ENCODE data around the gene DNAH14.
"Not testable (repeated sequence)": the region's sequence is repeated elsewhere in the genome, so short reads cannot be mapped to it uniquely, and the experiment has no call there.

The DNAH14 gene

GRCh38 chr1:225277445-225277844 lies 348.0 kb downstream of the DNAH14 start:
- no peak for DNase-seq

DNA sequence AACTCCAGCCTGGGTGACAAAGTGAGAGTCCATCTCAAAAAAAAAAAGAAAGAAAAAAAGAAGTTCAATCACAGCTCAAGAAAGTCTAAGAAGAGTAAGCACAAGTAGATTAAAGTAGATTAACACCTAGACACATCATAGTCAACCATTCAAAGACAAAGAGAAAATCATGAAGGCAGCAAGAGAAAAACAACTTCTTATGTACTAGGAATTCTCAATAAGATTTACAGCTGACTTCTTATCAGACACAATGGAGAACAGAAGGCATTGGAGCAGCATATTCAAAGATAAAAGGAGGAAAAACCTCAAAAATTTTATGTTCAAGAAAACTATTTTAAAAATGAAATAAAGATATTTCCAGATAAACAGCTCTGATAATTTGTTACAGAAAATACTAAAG lies 351.1 kb downstream of the DNAH14 start:
- DNase-seq = no peak

DNA sequence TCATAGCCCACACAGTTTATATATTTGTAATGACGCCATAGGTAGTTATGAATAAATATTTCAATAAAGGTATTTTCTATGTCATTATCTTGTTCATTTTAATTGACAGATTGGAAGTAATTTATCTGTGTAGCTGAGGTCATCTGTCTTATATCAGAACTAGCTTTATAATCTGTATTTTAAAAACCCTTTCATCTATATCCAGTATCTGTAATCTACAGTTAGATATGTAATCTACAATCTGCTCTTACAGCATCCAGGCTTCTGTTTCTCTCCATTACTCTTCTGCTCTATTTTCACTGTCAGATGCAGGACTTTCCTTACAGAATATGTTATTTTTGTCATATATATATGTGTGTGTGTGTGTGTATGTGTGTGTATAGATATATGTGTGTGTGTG lies 360.8 kb downstream of the DNAH14 start:
- no peak for DNase-seq

DNA sequence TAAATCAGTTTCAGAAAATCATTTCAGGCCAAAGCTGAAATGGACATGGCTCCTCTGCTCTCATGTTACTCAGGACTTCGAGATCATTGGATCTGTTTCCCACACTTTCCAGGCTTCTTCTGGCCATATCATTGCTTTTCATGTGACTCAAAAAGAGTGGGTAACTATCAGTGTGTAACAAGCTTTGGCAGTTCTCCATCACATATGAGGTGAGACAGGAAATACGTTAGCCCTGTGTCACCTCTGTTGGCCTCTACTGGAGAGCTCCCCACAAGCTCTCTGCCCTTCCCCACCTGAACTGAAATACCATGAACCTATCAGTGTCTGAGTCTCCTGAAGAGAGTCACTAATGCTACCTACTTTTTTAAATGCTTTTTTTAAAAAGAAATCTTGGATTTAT lies 370.1 kb downstream of the DNAH14 start:
- no peak for DNase-seq

DNA sequence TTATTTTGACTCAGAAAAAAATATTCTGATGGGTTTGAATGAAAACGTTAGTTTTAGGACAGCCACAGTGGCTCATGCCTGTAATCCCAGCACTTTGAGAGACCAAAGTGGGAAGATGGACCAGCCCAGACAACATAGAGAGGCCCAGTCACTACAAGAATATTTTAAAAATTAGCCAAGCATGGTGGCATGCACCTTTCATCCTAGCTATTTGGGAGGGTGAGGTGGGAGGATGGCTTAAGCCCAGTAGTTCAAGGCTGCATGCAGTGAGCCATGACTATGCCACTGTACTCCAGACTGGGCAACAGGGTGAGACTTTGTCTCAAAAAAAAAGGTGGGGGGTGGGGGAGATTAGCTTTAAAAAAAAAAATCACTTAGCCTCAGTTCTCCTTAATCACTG lies 370.9 kb downstream of the DNAH14 start:
- DNase-seq = no peak

DNA sequence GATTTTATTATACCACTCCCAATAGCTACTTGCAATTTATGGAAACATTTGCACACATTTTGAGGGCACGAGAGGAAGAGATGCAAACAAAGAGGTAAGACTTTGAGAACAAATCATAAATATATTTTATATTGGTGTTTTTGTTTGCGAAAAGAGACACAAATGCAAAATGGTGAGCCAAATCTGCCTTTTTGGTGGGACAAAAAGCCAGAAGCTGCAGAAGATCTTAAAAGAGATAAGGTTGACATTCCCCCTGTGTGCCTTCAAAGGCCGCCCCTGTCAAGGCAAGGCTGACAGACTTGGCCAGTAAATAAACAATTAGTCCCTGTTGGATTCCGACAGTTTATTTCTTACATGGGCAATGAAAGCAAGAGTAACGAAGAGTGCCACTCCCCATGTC lies 375.5 kb downstream of the DNAH14 start:
- no peak for DNase-seq

DNA sequence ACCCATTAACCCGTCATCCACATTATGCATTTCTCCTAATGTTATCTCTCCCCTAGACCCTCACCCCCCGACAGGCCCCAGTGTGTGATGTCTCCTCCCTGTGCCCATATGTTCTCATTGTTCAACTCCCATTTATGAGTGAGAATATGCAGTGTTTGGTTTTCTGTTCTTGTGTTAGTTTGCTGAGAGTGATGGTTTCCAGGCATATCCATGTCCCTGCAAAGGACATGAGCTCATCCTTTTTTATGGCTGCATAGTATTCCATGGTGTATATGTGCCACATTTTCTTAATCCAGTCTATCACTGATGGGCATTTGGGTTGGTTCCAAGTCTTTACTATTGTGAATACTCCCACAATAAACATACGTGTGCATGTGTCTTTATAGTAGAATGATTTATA lies 381.1 kb downstream of the DNAH14 start:
- DNase-seq = not testable (repeated sequence)

- DNase-seq = peak; percentile 18
Measured at GRCh38 chr1:225318706-225319575, 389.5 kb downstream of the DNAH14 start.

GRCh38 chr1:225319871-225320270 lies 390.4 kb downstream of the DNAH14 start:
- no peak for DNase-seq

DNA sequence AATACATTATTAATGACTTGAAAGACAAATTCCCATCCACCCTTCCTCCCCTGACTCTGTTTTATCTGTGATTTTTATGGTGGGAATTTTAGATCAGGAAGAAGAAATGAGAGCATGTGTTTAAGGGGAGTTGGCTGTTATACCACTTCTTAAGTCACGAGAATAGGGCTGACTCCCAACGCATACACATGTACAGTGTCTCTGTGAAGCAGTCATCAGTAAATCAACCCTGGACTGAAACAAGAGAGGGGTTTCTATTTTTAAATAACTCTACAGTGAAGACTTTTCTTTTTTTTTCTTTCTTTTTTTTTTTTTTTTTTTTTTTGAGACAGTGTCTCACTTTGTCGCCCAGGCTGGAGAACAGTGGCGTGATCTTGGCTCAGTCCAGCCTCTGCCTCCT lies 392.3 kb downstream of the DNAH14 start:
- no peak for DNase-seq

DNA sequence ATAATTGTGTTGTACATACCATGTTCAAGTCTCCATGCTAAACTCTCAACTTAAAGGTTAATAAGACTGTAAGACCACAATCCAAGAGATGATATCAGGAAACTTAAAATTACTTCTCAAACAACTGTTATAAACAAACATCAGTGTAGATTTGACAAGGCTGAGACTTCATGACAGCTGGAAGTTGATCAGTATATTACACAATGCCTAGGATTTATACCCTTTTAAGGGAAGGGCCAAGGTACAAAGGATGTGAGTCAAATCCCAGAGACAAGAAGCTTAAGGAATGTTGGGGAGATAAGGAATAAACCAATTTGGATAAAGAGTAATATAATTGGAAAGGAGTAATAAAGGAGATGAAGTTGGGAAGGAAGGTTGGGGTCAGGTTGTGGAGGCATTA lies 399.6 kb downstream of the DNAH14 start:
- no peak for DNase-seq

DNA sequence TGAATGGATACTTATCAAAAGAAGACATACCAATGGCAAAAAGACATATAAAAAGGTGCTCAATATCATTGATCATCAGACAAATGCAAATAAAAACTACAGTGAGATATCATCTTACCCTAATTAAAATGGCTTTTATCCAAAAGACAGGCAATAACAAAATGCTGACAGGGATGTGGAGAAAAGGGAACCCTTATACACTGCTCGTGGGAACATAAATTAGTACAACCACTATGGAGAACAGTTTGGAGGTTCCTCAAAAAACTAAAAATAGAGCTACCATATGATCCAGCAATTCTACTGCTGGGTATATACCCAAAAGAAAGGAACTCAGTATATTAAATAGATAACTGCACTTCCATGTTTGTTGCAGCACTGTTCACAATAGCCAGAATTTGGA lies 400.5 kb downstream of the DNAH14 start:
- DNase-seq = not testable (repeated sequence)

- DNase-seq = no peak
Measured at GRCh38 chr1:225332686-225333085, 403.2 kb downstream of the DNAH14 start.

DNA sequence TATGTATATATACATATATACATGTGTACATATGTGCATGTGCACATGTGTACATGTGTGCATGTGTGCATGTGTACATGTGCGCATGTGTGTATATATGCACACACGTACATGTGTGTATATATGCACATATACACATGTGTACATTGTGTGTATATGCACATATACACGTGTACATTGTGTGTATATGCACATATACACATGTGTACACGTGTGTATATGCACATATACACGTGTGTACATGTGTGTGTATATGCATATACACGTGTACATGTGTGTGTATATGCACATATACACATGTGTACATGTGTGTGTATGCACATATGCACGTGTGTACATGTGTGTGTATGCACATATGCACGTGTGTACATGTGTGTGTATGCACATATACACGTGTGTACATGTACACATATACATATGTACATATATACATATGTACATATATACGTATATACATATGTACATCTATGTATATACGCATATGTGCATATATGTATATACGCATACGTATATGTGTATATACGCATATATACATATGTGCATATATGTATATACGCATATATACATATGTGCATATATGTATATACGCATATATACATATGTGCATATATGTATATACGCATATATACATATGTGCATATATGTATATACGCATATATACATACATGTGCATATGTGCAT lies 405.8 kb downstream of the DNAH14 start:
- DNase-seq = not testable (repeated sequence)

GRCh38 chr1:225338545-225338944 lies 409.1 kb downstream of the DNAH14 start:
- no peak for DNase-seq

DNA sequence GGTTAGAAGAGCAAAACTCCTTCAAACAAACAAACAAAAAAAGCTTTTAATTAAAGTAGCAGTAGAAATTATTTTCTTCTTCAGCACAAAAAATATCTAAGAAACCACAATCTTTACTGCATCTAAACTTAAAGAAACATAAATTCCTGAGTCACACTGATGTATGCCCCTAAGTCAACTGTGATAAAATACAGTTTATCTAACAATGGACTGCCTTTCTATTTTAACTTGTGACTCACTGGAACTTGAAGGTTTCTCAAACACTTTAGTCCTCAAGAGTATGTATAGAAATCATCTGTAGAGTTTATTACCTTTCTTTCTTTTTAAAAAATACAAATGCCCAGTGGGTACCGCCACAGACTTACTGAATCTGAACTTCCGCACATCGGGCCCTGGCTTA lies 412.2 kb downstream of the DNAH14 start:
- DNase-seq = no peak

DNA sequence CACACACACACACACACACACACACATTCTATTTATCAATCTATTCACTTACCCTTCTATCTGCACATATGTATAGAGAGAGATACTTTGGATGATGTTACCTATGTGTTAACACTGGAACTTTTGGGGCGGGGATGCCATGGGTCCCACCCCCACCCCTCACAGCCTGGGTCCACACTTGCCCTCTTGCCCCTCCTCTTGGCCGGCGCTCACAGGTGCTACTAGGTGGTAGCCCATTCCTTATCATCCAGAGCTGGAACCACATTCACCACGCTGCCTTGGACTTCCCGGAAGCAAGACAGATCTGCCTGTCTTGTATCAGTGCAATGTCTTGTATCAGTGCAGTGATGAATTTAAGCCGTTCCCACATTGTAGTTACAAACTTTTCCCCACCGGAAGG lies 413.2 kb downstream of the DNAH14 start:
- DNase-seq = no peak

- DNase-seq = no peak
Measured at GRCh38 chr1:225343618-225344017, 414.1 kb downstream of the DNAH14 start.

DNA sequence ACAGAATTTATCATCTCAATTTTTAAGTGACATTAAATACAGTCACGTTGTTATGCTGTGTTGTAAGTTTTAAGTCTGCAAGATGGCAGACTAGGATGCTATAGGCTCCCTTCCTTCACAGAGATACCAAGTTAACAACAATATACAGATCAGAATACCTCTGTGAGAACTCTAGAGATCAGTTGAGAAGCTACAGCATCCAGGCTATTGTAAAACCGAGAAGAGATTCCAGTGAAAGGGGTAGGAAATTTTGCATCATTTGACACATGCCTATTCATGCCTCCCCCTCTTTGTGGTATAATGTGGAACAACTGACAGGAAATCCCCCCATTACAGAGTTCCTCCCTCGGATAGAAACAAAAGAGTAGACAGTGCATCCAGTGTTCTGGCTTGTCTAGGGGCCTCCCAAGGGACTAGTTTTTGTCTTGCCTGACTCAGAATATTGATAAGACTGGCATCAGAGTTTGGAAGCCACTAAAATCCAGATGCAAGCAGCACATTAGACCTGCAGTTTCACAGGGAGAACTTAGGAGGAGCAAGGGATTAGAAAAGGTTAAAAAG lies 417.7 kb downstream of the DNAH14 start:
- DNase-seq = no peak

- DNase-seq = no peak
Measured at GRCh38 chr1:225348400-225348799, 418.9 kb downstream of the DNAH14 start.

- no peak for DNase-seq
Measured at GRCh38 chr1:225349826-225350225, 420.4 kb downstream of the DNAH14 start.

GRCh38 chr1:225350872-225351271 lies 421.4 kb downstream of the DNAH14 start:
- no peak for DNase-seq

GRCh38 chr1:225354906-225355305 lies 425.4 kb downstream of the DNAH14 start:
- DNase-seq = no peak

GRCh38 chr1:225355863-225356262 lies 426.4 kb downstream of the DNAH14 start:
- DNase-seq = no peak
